HT-29 (cell line): ENCODE measurements around the gene SNX20. TPM values are rescaled to one million over a fixed set of nuclear protein-coding genes. Genes with fewer than 3 reads are reported as not detected.

Source experiments
- DNase-seq: peaks from one replicate; pipeline ENCODE4 v3.0.0-alpha.2; 2015; ENCODE audit warnings: low spot score
- total RNA-seq: library from RNA; depleted of rRNA; stranded (reverse); fragments of >200 nt; shearing (Covaris generic); gene quantifications from 2 replicates; pipeline ENCODE4 v1.2.3, GENCODE V29; 2014

SNX20 gene
- total RNA-seq, 1 experiment from 2014 or later: 0.23 TPM

- DNase-seq: no peak
These were observed 587 bp downstream of the SNX20 start for GRCh38 chr16:50680556-50680893.

- DNase-seq: no peak
These were observed 1.2 kb downstream of the SNX20 start for GRCh38 chr16:50679676-50680555.

GRCh38 chr16:50679266-50679665 lies 1.8 kb downstream of the SNX20 start:
- DNase-seq: no peak

GRCh38 chr16:50678531-50678930 lies 2.6 kb downstream of the SNX20 start:
- no peak for DNase-seq

- DNase-seq: no peak
These were observed 3.8 kb downstream of the SNX20 start for GRCh38 chr16:50677351-50677750.

DNA sequence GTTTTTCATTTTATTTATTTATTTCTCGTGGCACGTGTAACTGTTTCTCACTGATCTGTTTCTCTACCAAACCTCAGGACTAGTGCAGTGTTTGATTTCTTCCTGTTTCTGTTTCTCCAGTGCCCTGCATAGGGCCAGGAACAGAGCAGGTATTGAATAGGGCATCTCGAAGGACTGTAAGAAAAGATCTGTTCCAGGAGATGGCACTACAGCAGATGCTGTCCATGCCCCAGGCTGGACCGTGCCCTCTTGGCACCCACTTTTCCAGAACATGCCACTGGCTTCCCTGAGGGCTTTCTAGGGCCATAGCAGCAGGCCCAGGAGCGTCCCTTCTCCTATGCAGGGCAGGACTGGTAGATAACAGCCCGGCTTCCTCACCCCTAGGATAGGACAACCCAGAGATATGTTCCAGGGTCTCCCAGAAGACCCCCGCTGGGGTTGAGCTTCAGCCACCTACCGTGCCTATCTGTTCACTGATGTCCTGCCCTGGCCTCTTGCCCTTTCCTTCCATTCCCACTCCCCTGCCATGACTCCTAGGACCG lies 4.4 kb downstream of the SNX20 start:
- no peak for DNase-seq

DNA sequence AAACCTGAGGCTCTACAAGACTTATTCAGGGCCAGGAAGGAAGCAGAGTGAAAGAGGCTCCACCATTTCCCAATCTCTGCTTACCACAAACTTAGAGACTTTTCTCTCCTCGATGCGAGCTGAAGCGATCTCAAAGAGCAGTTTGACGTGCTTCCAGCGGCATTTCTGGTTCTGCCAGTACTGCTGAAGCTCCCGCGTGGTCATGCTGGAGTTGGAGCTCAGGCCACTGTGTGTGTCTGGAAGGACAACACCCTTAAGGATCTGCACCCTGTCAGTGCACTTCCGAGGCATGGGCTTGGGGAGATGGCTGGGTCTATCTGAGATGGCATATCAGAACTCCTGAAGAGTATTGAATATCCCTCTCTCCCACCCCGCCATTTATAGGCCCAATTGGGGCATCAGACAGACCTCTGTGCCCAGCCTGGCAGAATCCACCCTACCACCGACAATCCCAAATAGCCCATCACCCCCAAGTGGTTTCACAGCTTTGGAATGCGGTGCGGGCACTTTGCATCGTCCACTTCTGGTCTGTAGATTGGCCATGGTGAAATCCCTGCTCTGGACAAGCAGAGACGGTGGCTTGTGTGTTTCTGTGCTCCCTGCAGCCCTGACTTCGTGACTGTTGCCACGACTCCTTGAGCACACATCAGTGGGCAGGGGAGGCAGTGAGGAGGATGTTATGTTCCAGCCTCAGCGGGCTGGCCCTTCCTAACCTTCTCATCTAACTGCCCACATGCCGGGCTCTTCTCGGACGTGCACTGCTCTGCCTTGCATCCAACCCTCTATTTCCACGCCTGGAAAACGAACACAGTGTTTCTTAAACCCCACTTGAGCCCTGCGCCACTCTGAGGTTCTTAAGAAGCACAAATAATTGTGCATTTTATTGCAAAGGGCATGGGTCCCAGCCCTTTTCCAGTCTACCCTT lies 5.2 kb downstream of the SNX20 start:
- DNase-seq: no peak

DNA sequence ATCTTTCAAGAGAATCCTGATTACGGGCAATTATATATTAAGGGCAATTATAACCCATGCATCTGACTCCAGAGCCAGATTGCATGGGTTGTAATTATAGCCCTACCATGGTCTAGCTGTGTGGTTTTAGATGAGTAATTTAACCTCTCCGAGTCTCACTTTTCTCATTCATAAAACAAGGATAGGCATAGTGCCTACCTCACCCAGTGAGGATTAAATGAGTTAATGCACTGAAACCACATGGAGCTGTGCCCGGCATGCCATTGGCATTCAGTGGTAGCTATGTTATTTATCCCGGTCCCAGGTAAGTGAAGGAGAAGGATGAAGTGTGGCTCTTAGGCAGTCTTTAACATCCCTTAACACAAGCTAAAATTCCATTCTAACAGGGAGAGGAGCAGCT lies 6.3 kb downstream of the SNX20 start:
- DNase-seq: no peak

GRCh38 chr16:50673496-50674275 lies 7.4 kb downstream of the SNX20 start:
- DNase-seq: no peak

DNA sequence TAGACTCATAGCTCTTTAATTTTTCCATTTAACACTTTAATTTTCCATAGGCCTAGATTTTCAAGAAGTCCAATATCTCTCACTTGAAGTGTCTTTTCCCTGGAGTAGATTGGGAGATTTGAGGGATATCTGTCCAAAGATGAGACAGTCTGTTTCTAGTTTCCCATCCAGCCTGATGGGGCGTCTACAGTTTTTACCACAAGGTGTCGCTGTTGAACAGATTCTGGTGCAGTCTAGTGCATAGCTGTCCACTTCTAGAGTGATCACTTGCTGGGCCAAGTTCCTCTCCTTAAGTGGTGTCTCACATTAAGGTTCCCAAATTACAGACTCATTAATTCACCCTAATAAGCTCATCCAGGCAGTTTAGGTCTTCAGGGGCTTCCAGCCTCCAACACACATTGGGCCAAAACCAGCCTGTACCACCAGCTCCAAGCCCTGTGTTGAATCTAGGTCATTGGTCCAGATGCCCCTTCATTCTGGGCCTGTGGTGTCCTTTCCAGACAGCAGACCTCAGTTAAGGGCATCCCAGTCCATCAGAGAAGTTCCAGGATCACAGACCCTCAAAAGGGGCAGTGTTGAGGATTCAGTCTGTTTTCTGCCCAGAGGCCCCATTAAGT lies 9.4 kb downstream of the SNX20 start:
- peak; percentile 27 for DNase-seq

- DNase-seq: no peak
These were observed 10.6 kb downstream of the SNX20 start for GRCh38 chr16:50670476-50670875.

DNA sequence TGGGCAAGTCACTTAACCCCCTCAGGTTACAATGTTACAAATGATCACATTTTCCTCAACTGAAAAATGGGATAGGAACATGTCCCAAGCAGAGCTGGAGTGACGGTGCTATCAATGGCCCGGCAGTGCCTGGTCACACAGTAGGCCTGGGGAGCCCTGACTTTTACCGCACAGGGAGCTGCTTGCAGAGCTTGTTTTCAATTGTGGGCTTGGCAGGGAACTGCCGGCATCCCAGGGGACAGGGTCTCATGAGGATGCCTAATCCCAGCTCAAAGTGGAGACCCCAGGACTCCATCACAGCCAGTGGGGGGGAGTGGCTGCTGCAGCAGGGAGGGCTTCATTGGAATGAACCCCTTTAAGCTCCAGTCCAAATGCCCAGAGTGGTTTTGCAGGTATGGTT lies 11.4 kb downstream of the SNX20 start:
- DNase-seq: no peak

GRCh38 chr16:50668368-50669008 lies 12.6 kb downstream of the SNX20 start:
- DNase-seq: no peak

DNA sequence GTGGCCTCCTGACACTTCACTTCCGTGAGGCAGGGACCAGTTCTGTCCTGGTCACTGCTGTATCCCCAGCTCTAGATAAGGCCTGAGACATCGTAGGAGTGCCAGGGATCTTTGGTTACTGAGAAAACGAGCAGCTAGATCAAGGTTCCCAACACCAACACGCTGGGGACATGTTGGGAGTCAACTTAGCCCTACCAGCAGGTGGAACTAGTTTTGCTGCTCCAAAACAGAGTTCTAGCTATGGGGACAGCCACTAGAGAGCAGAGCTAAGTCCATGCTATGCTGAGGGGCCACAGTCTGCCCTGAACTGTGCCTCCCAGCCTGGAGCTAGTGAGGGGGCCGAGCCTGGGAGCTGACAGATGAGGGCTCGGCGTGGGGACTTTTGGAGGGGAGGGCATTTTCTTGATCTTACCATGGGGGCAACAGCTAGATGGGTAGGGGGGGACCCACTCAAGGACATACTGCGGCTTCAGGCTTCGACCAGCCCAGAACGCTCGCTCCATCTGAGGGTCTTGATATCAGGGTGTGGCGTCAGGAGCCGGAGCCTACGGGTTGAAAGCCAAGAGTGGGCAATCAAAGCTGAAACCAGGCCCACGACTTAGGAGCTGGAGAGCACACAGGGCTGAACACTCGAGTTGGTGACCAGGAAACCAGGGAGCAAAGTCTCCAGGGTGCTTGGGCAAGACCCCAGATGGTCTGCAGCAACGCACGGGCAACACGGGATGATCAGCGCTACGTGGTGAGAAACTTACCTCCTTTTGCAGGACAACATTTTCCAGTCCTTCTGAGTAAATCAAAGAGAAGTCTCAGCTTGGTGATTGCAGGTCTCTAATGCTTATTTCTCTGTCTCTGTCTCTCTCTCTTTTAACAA lies 13.4 kb downstream of the SNX20 start:
- DNase-seq: no peak

DNA sequence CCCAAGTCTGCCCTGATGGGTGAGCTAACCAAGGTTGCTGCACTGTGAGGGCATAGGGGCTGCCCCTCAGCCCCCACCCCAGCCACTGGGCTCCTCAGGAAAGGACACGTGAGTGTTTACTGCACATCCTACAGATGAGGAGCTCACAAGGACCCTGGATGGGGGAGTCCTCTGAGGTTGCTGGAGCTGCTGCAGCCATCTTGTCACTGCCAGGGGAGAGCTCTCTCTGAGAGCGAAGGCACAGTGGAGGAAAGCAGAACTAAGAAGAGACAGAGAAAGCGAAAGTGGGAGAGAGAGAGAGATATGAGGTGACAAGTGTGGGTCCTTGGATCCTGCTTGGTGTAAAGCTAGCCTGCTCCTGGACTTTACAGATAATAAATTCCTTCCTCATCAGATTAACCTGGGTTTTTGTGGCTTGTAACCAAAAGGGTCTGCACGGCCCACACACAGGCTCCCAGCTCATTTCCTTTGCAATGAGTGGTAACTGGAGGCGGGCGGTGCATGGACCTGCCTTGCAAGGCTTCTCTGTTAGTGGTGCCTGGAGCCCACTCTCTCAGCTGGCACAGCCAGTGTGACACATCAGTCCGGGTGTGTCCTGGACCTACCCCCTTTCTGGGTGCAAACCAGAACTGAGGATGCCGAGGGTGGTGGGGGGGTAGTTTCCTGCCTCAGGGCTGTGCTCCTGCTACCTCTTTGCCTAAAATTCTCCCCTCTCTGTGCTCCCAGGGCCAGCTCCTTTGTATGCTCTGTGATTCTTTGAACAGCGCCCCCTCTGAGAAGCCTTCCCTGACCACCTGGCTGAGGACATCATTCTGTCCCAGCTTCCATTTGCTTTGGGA lies 14.2 kb downstream of the SNX20 start:
- DNase-seq: no peak

DNA sequence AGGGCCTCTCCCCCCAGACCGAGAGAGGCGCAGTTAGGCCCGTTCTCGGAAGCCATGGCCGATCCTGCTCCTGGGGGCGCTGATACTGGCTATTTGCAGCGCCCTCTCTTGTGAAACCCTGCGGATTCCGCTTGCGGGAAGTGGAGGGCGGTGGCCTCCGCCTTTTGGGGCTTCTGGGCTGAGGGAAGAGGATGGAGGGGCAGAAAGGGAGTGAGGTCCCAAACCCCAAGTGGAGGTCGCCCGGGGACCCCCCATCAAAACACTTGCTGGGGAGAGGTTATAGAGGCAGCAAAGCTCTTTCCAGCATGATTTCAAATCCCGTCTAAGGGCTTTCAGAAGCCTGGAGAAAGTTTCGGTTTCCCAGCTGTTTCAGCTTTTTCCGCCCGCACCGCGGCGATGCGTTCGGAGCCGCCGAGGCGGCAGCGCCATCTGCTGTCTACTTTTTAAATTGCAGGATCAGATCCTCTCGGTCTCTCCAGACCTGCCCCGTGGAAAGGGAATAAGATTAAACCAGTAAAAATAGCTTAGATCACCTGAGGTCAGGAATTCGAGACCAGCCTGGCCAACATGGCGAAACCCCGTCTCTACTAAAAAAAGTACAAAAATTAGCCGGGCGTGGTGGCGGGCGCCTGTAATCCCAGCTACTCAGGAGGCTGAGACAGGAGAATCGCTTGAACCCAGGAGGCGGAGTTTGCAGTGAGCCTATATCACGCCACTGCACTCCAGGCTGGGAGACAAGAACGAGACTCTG lies 15.8 kb downstream of the SNX20 start:
- peak; percentile 71 for DNase-seq

DNA sequence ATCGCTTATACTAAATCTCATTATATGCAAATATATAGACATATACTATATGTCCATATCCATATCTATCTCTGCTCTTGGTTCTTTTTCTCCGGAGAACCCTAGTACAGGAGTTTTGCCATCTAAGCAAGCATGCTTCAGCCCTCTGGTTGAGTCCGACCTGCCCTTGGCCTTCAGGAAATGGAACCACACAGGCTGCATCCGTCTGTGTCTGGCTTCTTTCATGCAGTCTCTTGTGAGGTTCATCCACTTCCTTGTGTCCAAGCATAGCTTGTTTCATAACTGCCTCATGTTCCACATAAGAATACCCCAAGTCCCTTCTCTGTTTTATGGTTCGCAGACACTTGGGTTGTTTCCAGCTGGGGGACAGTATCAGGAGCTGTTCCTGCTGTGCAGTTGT lies 16.8 kb downstream of the SNX20 start:
- DNase-seq: no peak
